Activated T-helper 2 cell treated with anti-CD3 and anti-CD28 coated beads, Interferon-gamma antibody, Interleukin-2, Interleukin-4, amounts not matched to agents 10 μg/mL and 5 μg/mL and 100 μg/mL, durations not matched to agents 14 hours and 24 hours and 36 hours (primary cell): ENCODE data around the gene TLX1. TPM values are rescaled to one million over a fixed set of nuclear protein-coding genes. Genes with fewer than 3 reads are reported as not detected.

Source experiments
- DNase-seq: peaks from one replicate; pipeline ENCODE4 v3.0.0; 2021; ENCODE audit warnings: low spot score
- H3K27ac Mint-ChIP-seq: one replicate; pipeline ENCODE4 v1.8.0; 2021; ENCODE audit warnings: mixed read lengths
- H3K27me3 Mint-ChIP-seq: one replicate; pipeline ENCODE4 v1.8.0; 2021; ENCODE audit warnings: low read depth, mixed read lengths
- H3K36me3 Mint-ChIP-seq: one replicate; pipeline ENCODE4 v1.8.0; 2021; ENCODE audit warnings: low read depth, mixed read lengths
- H3K4me1 Mint-ChIP-seq: one replicate; pipeline ENCODE4 v1.8.0; 2021; ENCODE audit warnings: low read depth, mixed read lengths
- H3K4me3 Mint-ChIP-seq: one replicate; pipeline ENCODE4 v1.8.0; 2021; ENCODE audit warnings: low read depth, mild to moderate bottlenecking, moderate library complexity, mixed read lengths
- H3K9me3 Mint-ChIP-seq: one replicate; pipeline ENCODE4 v1.8.0; 2021; ENCODE audit warnings: mixed read lengths
- intact Hi-C: fragments of 100-400 bp; cut with micrococcal nuclease; formaldehyde crosslinking; loops from one replicate; pipeline ENCODE4 v1.15.1; 2023
- total RNA-seq: library from RNA; stranded (reverse); gene quantifications from 2 replicates; pipeline ENCODE4 v1.2.3, GENCODE V29; 2022

TLX1 gene
- total RNA-seq, 1 donor from 2014 or later, result not detected

GRCh38 chr10:101096378-101096777, 34.7 kb upstream of the TLX1 start:
- Mint-ChIP-seq H3K4me1 (no peaks in the 10 kb centered on the region), H3K27ac (no peak overlapping the region), H3K9me3 (no peaks in the 10 kb centered on the region), H3K27me3 (peaks cover 17% of the 10 kb centered on the region), H3K4me3 (no peak overlapping the region), H3K36me3 (no peaks in the 10 kb centered on the region)
- intact Hi-C loops, result no loop called here
- no peak for DNase-seq

GRCh38 chr10:101097881-101098280, 33.2 kb upstream of the TLX1 start:
- Mint-ChIP-seq H3K27ac (no peak overlapping the region), H3K36me3 (no peaks in the 10 kb centered on the region), H3K4me3 (no peak overlapping the region), H3K9me3 (no peaks in the 10 kb centered on the region), H3K4me1 (no peaks in the 10 kb centered on the region), H3K27me3 (peaks cover 20% of the 10 kb centered on the region)
- DNase-seq, result no peak
- intact Hi-C loops, result no loop called here

DNA sequence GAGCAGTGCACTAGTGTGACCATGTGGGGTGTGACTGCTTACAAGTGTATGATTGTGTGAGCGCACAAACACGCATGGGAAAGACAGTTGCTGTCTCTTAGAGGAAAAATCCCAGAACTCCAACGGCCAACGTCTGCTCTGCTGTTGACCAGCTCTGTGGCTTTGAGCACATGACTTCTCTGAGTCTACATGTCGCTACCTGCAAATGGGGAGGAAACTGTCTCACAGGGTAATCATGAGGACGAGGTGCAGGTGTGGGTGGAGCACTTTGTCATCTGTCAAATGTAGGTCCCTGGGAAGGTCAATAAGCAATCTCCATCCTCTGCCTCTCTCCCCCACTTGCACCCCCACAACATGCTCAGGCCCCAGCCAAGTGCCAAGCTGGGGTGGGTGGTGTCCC, 31.2 kb upstream of the TLX1 start:
- Mint-ChIP-seq H3K4me3 (no peak overlapping the region), H3K9me3 (no peaks in the 10 kb centered on the region), H3K27me3 (peaks cover 28% of the 10 kb centered on the region), H3K36me3 (no peaks in the 10 kb centered on the region), H3K4me1 (no peaks in the 10 kb centered on the region), H3K27ac (no peak overlapping the region)
- DNase-seq, result no peak
- intact Hi-C loops, result no loop called here

GRCh38 chr10:101101372-101101881, 29.7 kb upstream of the TLX1 start:
- intact Hi-C loops, result no loop called here
- Mint-ChIP-seq H3K9me3 (no peaks in the 10 kb centered on the region), H3K36me3 (no peaks in the 10 kb centered on the region), H3K4me3 (no peak overlapping the region), H3K27ac (no peak overlapping the region), H3K4me1 (no peaks in the 10 kb centered on the region), H3K27me3 (peaks cover 27% of the 10 kb centered on the region)
- DNase-seq, result no peak

DNA sequence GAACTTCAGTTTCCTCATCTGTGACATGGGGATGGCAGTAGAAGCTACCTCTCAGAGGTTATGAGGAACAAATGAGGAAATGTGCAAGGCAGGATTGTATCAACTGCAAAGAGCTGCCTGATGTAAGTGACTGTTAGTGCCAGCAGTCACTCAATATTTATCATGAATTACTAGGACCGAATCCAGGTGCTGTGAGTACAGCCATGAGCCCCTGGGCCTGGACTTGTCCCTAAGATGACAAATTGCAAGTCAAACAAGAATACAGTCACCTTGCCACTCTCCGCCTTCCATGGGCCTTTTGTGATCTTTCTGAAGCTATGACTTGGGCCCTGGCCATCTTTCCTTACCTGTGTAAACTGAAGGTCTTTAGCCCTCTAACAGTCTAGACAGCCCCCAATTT, 27.7 kb upstream of the TLX1 start:
- Mint-ChIP-seq H3K4me1 (no peaks in the 10 kb centered on the region), H3K27ac (no peak overlapping the region), H3K9me3 (no peaks in the 10 kb centered on the region), H3K36me3 (no peaks in the 10 kb centered on the region), H3K4me3 (no peak overlapping the region), H3K27me3 (peaks cover 31% of the 10 kb centered on the region)
- intact Hi-C loops, result no loop called here
- no peak for DNase-seq

DNA sequence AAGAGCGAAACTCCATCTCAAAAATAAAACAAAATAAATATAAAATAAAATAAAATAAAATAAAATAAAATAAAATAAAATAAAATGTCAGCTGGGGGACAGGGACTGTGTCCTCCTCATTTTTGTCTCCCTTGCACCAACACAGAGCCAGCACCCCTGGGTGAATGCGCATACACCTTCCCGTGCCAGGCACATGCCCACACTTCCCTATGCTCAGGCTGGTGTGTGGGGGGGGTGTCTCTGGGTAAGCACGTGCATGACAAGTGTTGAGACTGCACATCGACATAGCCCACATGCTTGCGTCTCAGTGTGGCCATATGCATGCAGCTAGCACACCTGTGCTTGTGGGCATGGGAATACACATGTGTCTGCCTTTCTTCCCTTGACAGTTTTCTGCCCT, 24.7 kb upstream of the TLX1 start:
- intact Hi-C loops, result no loop called here
- H3K27ac Mint-ChIP-seq, result no peak overlapping the region
- no peaks in the 10 kb centered on the region for H3K4me1 Mint-ChIP-seq
- no peak overlapping the region for H3K4me3 Mint-ChIP-seq
- H3K36me3 Mint-ChIP-seq, result no peaks in the 10 kb centered on the region
- peaks cover 26% of the 10 kb centered on the region for H3K27me3 Mint-ChIP-seq
- no peak for DNase-seq
- no peaks in the 10 kb centered on the region for H3K9me3 Mint-ChIP-seq

- no peaks in the 10 kb centered on the region for H3K4me1 Mint-ChIP-seq
- H3K36me3 Mint-ChIP-seq, result no peaks in the 10 kb centered on the region
- no peak for DNase-seq
- H3K27me3 Mint-ChIP-seq, result peaks cover 22% of the 10 kb centered on the region
- no peaks in the 10 kb centered on the region for H3K9me3 Mint-ChIP-seq
- intact Hi-C loops, result no loop called here
- no peak overlapping the region for H3K27ac Mint-ChIP-seq
- no peak overlapping the region for H3K4me3 Mint-ChIP-seq
Observed at GRCh38 chr10:101107771-101108170, 23.3 kb upstream of the TLX1 start.

DNA sequence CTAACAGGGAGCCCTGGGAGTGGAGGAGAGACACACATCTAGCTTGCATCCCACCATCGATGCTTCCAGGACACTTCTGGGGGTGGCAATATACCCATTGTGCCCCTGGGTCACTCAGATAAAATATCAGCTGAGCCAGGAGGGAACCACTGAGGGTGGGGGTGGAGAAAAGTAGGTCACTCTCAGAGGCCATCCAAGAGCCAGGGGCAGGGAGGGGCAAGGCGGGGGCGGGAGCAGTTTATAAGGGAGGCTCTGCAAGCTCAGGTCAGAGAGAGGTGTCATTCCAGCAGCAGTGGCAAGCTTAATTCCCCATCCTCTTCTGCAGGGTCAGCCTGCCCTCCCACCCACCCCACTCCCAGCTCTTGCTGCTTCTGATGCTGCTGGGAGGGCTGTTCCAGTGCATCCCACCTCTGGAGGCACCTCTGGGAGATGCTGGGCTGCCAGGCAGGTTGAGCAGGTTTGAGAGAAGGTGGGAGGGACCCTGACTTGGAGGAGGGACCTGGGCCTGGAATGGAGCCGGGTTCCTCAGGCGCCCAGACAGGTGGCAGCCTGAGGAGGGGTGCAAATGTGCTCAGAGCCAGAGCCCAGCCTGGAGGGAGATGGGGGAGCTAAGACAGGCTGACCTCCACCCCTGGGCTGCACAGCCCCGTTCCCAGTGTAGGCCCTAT, 20.1 kb upstream of the TLX1 start:
- Mint-ChIP-seq H3K4me3 (no peak overlapping the region), H3K4me1 (no peaks in the 10 kb centered on the region), H3K36me3 (no peaks in the 10 kb centered on the region), H3K27me3 (peaks cover 33% of the 10 kb centered on the region), H3K27ac (no peak overlapping the region), H3K9me3 (no peaks in the 10 kb centered on the region)
- no peak for DNase-seq
- intact Hi-C loops, result no loop called here

GRCh38 chr10:101111547-101111946, 19.6 kb upstream of the TLX1 start:
- no peaks in the 10 kb centered on the region for H3K36me3 Mint-ChIP-seq
- no peaks in the 10 kb centered on the region for H3K4me1 Mint-ChIP-seq
- H3K27me3 Mint-ChIP-seq, result peaks cover 37% of the 10 kb centered on the region
- DNase-seq, result no peak
- intact Hi-C loops, result no loop called here
- H3K4me3 Mint-ChIP-seq, result no peak overlapping the region
- no peaks in the 10 kb centered on the region for H3K9me3 Mint-ChIP-seq
- H3K27ac Mint-ChIP-seq, result no peak overlapping the region

DNA sequence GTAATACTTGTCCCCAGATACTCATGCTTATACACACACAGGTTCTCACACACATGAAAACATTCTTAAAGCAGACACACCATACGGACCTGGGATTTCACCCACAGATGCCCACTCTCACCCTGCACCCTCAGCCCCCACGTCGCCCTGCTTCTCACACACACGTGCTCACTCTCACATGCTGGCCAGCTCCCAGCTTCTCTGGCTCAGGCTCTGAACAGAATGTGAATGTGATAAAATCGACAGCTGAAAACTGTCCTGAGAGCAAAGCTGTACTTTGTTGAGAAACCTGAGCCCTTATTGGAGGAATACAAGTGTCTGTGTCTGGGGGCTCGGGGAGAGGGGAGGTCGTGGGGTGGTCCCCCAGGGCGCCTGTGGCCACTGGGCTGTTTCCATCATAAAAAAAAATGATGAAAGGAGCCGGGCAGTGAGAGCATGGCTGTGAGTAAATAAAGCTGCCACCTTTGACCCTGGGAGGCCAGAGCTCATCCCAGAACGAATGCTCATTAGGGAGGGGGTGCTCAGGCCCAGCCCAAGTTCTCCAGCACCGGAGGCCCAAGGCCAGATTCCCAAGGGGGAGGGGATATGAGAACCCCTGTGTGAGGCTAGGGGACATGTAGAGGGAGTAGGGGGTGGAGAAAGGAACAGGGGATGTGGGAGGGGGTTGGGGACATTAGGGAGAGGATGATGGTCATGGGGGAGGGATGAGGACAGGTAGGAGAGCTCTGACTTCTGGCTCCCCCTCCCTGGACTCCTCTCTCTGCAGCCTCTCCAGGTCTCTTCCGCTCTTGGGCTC, 18.1 kb upstream of the TLX1 start:
- H3K27me3 Mint-ChIP-seq, result peaks cover 34% of the 10 kb centered on the region
- no peak for DNase-seq
- H3K36me3 Mint-ChIP-seq, result no peaks in the 10 kb centered on the region
- no peaks in the 10 kb centered on the region for H3K9me3 Mint-ChIP-seq
- no peak overlapping the region for H3K27ac Mint-ChIP-seq
- H3K4me3 Mint-ChIP-seq, result no peak overlapping the region
- H3K4me1 Mint-ChIP-seq, result no peaks in the 10 kb centered on the region
- intact Hi-C loops, result no loop called here

DNA sequence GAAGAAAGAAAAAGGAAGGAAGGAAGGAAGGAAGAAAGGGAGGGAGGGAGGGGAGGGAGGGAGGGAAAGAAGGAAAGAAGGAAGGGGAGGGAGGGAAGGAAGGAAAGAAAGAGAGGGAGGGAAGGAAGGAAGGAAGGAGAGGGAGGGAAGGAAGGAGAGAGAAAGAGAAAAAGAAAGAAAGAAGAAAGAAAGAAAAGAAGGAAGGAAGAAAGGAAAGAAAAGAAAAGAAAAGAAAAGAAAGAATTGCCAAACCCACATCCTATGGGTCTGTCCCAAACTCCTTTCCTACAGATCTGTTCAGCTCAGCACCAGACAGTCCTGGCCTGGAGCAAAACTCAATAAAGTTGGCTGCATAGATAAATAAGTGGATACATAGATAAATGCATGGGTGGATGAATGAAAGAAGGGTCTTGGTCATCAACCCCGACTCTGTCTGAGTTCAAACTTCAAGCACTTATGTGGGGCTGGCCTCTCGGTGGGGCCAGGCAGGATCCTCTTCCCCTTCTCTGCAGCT, 17.2 kb upstream of the TLX1 start:
- H3K27ac Mint-ChIP-seq, result no peak overlapping the region
- H3K4me1 Mint-ChIP-seq, result no peaks in the 10 kb centered on the region
- no peaks in the 10 kb centered on the region for H3K9me3 Mint-ChIP-seq
- H3K27me3 Mint-ChIP-seq, result peaks cover 39% of the 10 kb centered on the region
- no peak overlapping the region for H3K4me3 Mint-ChIP-seq
- intact Hi-C loops, result no loop called here
- H3K36me3 Mint-ChIP-seq, result no peaks in the 10 kb centered on the region
- DNase-seq, result no peak

DNA sequence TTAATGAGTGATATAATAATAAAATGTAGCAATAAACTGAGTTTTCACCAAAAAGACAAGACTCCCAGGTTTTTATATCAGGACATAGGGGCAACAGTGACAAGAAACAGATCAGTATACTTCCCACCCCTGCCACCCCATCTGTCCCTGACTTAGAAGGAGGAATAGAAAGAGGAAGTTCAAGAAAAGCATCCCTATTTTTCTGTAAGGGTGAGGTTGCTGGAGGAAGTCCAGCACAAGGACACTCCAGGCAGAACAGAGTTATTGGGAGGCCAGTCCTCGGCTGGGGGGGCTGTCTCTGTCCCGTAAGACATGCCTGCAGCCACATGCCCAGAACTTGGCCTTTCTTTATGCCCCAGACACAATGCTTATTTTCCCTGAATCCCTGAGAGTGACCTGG, 16.5 kb upstream of the TLX1 start:
- Mint-ChIP-seq H3K4me3 (no peak overlapping the region), H3K9me3 (no peaks in the 10 kb centered on the region), H3K4me1 (no peaks in the 10 kb centered on the region), H3K27me3 (peaks cover 44% of the 10 kb centered on the region), H3K27ac (no peak overlapping the region), H3K36me3 (no peaks in the 10 kb centered on the region)
- intact Hi-C loops, result no loop called here
- no peak for DNase-seq

DNA sequence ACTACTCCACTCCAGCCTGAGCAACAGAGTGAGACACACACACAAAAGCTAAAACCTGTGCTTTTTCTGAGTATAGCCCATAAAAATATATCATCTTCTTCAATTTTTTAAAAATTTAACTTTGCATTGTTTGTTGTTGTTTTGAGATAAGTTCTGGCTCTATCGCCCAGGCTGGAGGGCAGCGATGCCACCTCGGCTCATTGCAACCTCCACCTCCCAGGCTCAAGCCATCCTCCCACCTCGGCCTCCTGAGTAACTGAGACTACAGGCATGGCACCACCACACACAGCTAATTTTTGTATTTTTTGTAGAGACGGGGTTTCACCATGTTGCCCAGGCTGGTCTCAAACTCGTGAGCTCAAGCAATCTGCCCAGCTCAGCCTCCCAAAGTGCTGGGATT, 14.3 kb upstream of the TLX1 start:
- Mint-ChIP-seq H3K36me3 (no peaks in the 10 kb centered on the region), H3K4me3 (no peak overlapping the region), H3K27ac (no peak overlapping the region), H3K9me3 (no peaks in the 10 kb centered on the region), H3K27me3 (peaks cover 55% of the 10 kb centered on the region), H3K4me1 (peaks cover 9% of the 10 kb centered on the region)
- DNase-seq, result no peak
- intact Hi-C loops, result no loop called here
